ENCODE measurements around the gene OR51V1.

- no peak for TF ChIP-seq CTCF (IDR thresholded peaks at IDR 0.05; ENCODE audit: low read depth, low read length, missing input control)
- TF ChIP-seq GABPA (IDR thresholded peaks at IDR 0.05 in 1 of 2, conservative IDR thresholded peaks at IDR 0.05 in 1 of 2), result no peak
- TF ChIP-seq, protein P1, sequence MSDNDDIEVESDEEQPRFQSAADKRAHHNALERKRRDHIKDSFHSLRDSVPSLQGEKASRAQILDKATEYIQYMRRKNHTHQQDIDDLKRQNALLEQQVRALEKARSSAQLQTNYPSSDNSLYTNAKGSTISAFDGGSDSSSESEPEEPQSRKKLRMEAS (IDR thresholded peaks at IDR 0.05), result no peak
Observed at GRCh38 chr11:5197536-5197935, 2.9 kb downstream of the OR51V1 start.

Data from liver (tissue), 3 donors.